ENCODE measurements around the gene ANXA9.

The ANXA9 gene

DNA sequence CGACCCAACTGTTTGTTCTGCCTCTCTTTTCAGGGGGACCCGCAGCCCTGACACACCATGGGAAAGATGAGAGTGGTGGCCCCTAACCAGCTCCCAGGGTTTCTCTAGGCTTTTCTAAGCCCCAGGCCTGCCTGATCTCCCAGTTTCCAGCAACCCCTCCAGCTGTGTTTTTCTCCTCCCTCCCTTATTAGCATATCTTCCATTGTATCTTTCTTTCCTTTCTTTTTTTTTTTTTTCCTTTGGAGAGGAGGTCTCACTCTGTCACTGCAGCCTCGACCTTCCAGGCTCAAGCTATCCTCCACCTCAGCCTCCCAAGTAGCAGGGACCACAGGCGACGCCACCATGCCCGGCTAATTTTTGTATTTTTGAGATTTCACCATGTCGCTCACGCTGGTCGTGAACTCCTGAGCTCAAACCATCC is 5.7 kb upstream of the ANXA9 start:
- DNase-seq: no peak

DNA sequence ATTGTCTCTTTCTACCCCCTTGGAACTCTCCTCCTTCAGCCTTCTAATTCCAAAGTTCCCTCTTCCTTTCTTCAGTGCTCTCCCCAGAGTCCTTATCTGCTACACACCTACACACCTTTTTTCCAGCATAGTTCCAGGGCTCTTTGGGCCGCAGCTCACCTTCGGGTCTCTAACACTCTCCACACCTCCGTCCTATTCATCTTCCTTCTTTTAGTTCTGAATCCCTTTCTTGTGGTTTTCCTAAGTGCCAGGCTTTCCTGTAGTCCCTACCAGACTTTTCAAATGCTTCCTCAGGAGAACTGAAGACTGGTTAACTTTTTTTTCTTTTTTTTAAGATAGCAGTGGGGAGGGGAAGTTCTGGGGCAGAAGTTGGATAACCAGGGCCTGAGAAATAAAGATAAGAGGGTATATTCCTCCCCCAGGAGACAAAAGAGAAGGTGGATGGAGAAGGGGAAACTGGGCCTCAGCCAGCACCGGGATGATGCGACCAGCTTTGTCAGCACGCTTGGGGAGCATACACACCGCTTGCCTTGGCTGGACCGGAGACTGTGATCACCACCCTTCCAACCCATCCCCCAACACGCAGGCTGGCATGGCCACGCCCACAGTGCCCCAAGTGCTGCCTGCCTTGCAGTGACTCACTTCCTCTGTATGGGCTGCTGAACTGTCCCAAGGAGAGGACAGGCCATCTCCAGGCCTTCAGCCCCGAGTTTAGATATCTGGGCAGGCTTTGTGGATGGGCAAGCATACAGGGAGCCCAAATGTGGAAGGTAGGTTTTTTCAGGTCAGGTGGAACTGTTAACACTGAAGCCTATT is 5.0 kb upstream of the ANXA9 start:
- no peak for DNase-seq

DNA sequence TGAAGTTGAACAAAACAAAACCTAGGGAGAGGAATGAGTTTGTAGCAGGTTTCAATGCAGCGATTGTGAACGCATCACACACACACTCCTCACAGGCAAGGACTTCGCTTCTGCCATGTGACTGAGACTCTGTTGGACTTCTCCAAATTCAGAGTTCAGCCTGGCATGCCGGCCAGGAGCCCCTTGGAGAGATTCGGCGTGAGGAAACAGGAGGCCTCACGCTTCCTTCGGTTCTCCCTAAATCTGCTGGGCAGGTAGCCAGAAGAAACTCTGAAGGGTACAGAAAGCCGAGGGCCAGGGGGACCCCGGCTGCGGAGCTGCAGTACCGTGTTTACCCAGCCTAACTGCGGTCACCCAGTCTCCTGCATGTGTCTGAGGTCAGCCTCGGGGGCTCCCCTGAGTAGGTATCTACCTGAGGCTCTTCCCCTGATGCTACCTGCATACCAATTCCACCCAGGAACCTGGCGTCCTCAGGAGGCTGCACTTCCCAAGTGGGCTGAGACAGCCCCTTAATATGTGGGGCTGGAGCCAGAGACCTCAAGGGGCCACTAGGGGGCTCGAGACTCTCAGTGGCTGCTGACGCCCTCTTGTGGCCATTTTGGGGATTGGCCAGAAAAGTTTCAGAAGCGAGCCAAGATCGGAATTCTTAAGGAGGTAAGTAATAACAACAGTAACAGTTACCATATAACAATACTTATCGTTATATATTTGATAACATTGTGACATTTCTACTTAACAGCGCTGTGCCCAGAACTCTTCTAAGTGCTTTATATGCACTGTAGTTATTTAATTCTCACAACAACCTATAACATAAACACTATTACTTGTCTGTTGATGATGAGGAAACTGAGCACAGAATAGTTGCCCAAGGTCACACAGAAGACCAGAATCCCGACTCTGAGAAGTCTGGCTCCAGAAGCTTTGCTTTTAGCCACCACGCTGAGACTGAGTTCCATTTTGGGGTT is 2.7 kb upstream of the ANXA9 start:
- peak; percentile 87 for DNase-seq

DNA sequence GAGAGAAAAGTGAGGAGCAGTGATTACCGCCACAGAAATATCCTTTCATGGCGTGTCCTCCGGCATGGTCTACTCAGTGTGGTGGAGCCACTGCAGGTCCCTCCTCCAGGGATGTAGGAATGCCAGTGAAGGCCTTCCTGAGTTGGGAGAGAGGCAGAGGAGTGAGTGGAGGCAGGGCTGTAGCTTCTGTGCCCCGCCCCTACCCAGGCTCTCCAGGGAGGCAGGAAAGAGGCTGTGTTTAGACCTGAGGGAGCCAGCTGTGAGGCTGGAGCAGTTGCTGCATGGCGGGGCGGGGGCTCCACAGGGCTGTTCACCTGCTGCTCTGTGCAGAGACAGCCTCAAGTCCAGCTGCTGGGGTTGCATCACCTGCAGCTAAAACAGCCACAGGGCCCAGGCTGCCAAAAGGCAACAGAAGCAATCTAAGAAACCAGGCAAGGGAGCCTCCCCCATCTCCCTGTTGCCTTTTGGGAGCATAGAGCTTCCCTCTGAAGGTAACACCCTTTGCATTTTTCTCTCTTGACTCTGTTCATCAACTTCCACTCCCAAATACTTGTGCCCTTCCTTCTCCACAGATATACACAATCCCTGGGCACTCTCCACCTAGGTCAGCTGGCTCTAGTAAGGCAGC is 801 bp upstream of the ANXA9 start:
- peak; percentile 97 for DNase-seq

DNA sequence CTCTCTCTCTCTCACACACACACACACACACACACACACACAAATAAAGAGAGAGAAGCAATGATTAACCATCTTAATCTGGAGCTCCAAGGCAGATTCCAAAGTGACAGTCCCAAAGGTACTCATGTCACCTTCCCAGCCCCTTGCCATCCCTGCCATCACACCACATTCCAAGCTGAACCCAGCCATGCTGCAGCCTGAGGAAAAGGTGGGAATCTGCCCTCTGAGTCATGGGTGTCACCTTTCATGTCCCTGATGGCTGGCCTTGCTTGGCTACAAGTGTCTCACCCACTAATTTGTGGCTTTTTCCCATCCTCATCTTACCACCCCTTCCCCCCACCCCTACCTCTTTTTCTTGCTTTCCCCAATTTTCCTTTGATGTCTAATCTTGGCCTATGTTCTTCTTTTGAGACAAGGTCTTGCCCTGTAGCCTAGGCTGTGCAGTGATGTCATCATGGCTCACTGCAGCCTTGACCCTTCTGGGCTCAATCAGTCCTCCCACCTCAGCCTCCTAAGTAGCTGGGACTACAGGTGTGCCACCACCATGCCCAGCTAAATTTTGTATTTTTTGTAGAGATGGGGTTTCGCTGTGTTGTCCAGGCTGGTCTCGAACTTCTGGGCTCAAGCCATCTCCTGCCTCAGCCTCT is 3.2 kb downstream of the ANXA9 start:
- no peak for DNase-seq

DNA sequence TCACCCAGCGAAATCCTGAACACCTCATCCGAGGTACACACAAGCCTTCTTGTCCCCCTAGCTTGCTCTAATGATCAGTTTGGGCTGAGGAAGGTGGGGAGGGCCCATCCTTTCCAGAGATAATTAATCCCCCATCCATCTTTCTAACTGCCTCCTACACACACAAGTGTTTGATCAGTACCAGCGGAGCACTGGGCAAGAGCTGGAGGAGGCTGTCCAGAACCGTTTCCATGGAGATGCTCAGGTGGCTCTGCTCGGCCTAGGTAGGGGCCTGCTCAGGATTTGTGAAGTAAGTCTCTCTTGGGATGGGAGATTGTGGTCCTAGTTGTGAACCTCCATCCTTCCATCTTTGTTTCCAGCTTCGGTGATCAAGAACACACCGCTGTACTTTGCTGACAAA is 5.8 kb downstream of the ANXA9 start:
- no peak for DNase-seq

DNA sequence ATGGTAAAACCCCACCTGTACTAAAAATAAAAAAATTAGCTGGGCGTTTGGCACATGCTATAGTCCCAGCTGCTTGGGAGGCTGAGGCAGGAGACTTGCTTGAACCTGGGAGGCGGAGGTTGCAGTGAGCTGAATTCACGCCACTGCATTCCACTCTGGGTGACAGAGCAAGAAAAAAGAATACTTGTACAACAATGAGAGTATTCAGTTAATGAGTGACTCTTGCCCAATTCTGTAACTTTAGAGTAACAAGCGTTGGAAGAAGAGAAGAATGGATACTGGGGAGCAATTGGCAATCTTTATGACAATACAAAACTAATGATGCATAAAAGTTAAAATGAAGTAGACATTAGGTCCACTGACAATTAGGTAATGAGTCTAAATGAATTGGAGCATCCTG is 10.5 kb downstream of the ANXA9 start:
- no peak for DNase-seq

DNA sequence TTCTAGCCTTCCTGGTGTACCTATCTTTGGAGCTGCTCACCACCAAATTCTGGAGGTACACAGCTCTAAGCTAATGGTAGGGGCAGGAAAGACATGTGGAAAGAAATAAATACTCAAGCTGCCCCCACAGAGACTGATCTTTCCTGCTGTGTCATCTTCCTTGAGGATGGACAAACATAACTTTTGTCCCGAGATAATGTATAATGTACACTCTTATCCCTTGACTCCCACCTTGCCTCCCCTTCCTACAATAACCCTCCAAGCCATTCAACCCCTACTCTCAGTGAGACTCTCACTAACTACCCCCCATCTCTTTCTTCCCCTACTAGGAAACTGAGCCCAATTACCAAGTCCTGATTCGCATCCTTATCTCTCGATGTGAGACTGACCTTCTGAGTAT is 12.2 kb downstream of the ANXA9 start:
- DNase-seq: no peak

DNA sequence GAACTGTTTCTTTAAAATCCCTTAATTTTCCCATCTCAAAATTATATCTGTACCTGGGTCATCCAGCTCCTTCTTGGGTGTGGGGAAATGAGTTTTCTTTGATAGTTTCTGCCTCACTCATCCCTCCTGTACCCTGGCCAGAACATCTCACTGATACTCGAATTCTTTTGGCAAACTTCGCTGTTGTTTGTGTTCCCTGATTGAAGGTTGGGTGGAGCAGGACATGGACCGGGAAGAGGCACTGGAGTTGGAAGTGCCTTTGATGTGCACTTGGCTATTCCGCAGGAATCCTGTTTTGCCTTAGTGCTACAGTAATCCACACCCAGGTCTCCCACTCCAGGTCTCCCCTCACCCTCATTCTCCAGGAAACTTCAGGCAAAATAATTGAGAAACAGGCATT is 13.4 kb downstream of the ANXA9 start:
- no peak for DNase-seq

DNA sequence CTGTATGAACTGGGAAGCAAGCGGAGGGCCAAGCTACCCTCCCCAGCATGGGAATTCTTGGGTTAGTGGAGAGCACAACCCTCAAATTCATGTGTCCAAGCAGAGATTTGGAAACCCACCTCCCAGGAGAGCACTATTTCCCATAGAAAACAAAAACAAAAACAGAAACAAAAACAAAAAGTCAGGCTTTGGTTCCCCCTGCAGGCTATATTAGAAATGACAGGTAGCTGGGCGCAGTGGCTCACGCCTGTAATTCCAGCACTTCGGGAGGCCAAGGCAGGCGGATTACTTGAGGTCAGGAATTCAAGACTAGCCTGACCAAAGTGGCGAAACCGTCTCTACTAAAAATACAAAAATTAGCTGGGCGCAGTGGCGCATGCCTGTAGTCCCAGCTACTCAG is 13.8 kb downstream of the ANXA9 start:
- DNase-seq: peak; percentile 20

DNA sequence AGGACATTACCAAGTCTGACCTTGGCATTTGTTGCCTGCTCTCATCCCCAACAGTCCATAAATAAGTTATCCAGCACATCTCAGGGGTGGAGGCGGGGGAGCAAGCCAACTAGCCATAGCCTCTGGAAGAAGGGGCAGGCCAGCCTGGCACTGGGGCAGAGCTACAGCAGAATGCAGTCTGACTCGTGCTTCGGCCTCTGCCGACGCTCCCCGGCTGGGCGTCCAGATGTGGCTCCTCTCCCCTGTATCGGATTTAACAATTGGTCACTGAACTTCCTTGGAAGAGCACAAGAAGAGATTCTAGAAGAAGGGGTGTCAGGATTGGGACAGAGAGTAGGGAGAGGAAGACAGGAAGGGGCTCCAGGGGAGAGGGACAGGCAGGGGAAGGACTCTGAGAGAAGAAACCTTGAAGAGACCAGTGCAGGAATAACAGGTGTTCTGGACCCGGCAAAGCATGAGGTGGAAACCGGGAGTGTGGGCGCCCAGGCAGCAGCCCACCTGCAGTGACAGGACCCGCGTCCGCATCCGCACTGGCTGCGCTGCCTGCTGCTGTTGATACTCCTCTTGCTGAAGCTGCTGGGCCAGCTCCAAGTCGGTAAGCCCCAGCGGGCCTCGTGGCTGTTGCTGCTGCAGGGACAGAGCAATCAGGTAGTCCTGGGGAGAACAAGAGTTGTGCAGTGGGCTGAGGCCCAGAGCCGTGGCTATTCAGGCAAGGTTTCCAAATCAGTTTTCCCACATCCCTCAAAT is 15.2 kb downstream of the ANXA9 start:
- no peak for DNase-seq

DNA sequence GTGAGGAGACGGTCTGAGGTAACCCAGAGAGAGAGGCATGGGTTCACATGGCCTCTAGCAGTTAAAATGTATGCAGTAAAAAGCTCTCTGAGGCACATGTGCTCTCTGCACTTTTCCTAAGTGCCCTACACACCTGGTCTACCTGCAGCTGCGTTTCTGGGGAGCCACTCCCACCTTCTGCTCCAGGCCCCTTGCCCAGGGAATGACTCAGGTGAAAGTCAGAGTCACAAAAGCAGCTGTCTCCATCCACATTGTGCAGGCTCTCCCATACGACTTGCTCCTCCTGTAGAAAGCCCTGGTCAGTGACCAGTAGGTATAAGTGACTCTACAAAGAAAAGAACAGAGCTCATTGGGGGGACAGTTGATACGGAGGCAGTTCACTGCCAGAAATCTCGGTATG is 15.9 kb downstream of the ANXA9 start:
- peak; percentile 56 for DNase-seq

DNA sequence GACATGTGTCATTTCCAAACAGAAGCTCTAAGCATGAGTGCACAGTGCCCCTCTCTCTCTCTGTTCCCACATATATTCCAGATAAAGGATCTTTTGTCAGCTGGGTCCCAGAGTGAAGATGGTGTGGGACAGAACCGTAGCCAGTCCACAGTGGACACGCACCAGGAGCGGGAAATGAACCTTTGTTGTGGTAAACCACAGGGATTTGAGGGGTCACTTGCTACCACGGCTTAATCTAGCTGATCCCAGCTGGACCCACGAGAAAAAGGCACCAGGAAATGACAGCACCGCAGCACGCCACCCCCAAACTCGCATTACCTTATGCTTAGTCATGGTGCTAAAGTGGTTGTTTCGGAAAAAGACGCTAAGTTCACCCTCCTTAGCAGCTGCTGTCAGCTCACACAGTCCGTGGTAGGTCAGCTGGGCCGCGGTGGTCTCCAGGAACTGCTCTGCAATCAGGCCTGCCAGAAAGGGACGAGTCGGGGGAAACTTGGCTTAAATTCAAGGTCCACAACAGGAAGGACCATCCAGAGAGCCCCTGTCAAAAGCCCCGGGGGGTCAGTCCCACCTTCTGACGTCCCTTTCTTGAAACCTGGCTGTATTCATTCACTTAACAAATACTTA is 17.1 kb downstream of the ANXA9 start:
- no peak for DNase-seq

DNA sequence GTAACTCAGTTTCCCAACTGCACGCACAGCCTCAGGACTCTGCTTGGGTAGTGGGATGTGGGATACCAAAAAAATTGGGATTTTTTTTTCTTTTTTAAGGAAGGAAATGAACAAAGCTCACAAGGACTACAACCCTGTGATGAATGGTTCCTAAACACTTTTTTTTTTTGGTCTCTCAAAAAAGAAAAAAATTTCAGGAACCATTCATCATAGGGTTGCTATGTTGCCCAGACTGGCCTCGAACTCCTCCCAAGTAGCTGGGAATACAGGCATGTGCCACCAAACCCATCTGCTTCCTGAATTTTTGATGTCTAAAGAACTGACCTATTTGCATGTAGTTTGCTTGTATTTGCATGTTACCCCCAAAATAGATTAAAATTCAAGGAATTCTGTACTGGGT is 17.8 kb downstream of the ANXA9 start:
- DNase-seq: no peak

DNA sequence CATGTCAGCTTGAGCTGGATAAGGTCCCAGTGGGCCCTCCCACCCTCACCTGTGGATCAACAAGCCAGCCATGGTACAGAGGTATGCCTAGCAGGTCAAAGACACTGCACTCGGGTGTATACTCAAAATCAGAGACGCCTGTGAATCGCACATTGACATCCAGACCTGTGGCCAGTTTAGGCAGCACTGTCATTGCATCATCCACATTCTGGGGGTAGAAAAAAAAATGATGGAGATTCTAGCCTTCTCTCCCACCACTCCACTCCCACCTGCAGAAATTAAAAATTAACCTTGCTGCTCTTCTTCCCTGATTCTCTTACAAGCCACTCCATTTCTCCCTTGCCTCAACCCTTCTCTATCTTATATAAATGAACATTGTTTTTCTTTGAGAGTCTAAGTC is 18.3 kb downstream of the ANXA9 start:
- DNase-seq: no peak

DNA sequence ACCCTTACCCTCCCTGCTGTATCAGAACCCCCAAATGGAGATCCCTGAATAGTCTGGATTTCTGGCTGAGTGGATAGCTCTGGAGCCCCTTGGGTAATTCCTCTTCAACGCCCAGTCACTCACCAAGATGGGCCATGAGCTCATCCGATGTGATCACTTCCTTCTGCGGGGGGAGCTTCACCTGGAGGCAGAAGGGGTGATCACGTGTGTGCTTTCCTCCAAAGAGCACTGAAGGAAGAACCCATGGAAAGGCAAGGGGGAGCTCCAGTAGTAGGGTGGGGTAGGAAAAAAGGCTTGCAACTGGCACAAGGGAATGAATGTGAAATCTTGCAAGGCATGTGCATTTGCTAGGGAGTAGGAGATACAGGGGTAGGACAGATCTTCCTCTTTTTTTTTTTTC is 19.5 kb downstream of the ANXA9 start:
- DNase-seq: no peak

DNA sequence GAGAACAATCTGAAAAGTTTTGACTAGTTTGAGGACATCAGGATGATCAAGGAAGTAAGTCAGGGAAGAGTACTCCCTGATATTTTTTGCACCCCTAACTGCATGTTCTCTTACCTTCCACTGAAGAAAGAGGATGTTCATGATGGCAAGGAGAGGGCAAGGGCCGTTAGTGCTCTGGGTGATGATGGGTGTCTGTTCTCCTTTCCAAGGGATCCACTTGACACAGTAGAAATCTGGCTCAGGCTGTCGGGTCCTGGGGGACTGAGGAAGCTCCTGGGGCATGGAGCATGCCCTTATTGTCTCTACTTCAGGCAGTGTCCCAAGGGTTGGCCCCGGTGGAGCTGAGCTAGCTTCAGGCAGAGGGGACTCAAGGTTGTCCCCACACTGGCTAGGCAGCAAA is 20.0 kb downstream of the ANXA9 start:
- no peak for DNase-seq

DNA sequence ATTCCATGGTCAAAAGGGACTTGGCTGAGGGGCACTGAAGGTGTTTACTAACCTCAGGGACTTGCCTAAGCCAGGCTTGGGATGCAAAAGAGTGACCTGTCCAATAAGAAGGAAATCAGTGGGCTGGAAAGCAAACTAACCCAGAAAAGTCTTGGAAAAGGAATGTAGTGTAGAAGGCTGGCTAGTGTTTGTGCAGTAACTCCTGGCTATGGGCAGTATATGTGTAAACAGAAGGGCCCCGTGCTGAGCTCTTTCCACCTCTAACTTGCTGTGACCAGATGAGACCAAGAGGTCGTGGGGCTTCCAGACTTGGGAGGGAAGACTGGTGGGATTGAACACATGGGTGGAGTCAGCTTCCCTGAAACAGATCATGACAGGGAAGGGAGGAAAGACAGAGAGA is 20.5 kb downstream of the ANXA9 start:
- no peak for DNase-seq

DNA sequence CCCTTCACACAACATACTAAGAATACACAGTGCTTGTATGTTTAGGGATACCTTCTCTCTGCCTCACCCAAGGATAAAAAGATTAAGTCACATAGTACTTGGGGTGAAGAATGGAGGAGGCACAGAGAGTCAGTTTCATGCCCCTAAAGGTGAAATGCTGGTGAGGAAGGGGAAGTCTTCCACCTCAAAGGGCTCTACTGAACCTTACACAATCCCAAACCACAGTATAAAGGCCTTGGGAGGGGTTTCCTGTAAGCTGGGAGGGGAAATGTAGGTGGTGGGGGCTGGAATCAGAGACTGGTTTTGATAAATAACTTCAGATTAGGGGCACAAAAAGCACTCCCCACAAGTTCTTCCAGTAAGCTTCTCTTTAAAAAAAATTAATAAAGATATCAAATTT is 21.1 kb downstream of the ANXA9 start:
- DNase-seq: no peak

DNA sequence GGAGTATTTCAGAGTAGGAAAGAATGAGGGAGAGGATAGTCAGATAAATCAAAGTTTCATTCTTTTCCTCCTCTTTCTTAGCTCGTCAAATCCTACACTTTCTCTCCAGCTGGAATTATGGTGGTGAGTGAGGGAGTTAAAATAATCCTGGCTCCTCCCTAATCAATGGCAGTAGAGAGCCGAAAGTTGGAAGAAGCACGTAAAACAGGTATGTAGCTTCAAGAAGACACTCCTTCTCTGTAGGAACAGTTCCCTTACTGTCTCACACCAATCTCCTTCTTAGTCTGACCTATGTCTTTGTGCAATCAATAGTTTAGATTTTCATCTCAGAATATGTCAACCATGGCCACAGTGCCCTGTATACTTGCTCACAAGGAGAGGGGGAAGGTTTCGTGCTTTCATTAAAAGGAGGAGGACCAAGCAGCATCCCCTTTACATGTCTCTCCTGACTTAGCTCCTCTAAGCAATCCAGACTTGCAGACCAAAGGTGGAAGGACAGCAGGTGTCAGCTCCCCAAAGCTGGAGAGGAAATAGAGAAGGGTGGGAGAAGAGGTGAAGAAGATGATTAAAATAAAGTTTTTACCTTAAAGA is 23.7 kb downstream of the ANXA9 start:
- no peak for DNase-seq

DNA sequence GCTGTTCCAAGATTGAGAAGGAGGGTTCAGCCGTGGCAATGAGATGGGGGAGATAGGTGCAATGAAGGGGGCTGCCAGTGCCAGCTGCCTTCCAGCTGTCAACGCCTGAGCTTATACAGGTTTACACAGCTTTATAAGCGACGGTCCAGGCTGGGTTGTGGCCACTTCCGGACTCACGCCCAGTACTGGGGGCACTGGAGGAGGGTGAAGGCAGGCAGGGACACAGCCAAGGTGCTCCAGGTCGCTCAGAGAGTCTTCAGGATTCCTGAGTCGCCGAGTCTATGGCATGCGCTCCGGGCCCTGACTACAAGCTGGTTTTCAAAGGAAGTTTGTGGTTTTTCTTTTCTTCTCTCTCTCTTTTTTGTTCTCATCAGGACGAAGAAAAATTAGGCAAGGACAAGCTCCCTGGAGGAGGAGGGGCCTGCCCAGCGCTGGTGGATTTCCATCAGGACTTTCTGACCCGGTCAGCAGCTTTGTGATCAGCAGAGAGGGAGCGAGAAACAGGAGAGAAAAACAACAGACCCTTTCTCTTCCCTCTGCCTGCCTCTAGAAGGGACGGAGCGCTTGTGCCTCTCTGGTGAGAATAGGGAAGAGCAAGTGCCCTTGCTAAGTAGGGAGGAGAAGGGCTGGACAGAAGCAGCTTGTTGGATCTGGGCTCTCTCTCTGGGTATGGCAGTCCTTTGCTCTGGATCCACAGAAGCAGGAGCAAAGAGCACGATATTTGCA is 24.4 kb downstream of the ANXA9 start, which contains the start of gene MINDY1:
MINDY1 (minus strand) TSS at position 576 of the 726 bp plus-strand sequence. CDS start 4,285 bp downstream, outside the sequence.
- DNase-seq: peak; percentile 22
